Measurements from ENCODE around the gene PTPRT. TPM values are rescaled to one million over a fixed set of nuclear protein-coding genes. Genes with fewer than 3 reads are reported as not detected.

Gene PTPRT
- total and polyA plus RNA-seq, 10 of the 15 experiments (the other 5 are each of a cell fraction or from before 2014, with no cell fraction given): not detected

DNA sequence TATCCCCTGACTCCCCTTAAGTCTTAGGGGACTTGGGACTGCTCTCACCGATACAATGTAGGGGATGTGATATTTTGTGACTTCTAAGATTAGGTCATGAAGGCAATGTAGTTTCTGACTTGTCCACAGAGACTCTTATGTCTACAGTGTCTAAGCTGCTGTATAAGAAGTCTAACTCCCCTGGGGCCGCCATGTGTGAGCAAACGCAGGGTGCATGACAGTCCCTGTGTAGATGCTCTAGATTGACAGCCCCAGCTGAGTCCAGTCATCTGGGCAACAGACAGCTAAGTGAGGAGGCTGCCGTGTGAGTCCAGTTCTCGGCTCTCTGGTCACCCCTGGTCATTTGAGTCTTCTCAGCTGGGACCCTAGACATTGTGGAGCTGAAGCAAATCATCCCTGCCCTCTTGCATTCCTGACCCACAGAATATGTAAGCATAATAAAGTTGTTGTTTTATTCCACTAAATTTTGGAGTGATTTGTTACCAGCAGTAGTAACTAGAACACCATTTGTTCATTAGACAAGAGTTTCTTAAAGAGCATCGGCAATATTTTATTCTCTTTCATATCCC is 828.2 kb downstream of the PTPRT start:
- no peak overlapping the region for H3K9ac ChIP-seq (ENCODE audit: control insufficient read depth, insufficient read depth, low read length)
- no peaks in the 10 kb centered on the region for H3K9me3 ChIP-seq (replicated peaks; ENCODE audit: control insufficient read depth, insufficient read depth, low read length)
- DNase-seq (ENCODE audit: low read depth, low spot score): no peak
- RAD21 ChIA-PET (ENCODE audit: unreplicated experiment): no interaction called here
- TF ChIP-seq, protein P1, sequence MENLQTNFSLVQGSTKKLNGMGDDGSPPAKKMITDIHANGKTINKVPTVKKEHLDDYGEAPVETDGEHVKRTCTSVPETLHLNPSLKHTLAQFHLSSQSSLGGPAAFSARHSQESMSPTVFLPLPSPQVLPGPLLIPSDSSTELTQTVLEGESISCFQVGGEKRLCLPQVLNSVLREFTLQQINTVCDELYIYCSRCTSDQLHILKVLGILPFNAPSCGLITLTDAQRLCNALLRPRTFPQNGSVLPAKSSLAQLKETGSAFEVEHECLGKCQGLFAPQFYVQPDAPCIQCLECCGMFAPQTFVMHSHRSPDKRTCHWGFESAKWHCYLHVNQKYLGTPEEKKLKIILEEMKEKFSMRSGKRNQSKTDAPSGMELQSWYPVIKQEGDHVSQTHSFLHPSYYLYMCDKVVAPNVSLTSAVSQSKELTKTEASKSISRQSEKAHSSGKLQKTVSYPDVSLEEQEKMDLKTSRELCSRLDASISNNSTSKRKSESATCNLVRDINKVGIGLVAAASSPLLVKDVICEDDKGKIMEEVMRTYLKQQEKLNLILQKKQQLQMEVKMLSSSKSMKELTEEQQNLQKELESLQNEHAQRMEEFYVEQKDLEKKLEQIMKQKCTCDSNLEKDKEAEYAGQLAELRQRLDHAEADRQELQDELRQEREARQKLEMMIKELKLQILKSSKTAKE (IDR thresholded peaks at IDR 0.05; ENCODE audit: low read depth, poor library complexity, severe bottlenecking): no peak
- TF ChIP-seq KLF5 (IDR thresholded peaks at IDR 0.05; ENCODE audit: partially characterized antibody) (no peak), CHD1 (IDR thresholded peaks at IDR 0.05; ENCODE audit: low read depth, low read length) (no peak), HDAC2 (IDR thresholded peaks at IDR 0.05) (no peak), CBX5 (IDR thresholded peaks at IDR 0.05; ENCODE audit: low read depth) (no peak), EP300 (IDR thresholded peaks at IDR 0.05; ENCODE audit: borderline replicate concordance in 1 of 2, control insufficient read depth in 1 of 2, low read depth in 2 of 2, low read length in 2 of 2) (no peak), SMAD1 (IDR thresholded peaks at IDR 0.05; ENCODE audit: low read depth, partially characterized antibody) (no peak)
- TF ChIP-seq, protein P2, sequence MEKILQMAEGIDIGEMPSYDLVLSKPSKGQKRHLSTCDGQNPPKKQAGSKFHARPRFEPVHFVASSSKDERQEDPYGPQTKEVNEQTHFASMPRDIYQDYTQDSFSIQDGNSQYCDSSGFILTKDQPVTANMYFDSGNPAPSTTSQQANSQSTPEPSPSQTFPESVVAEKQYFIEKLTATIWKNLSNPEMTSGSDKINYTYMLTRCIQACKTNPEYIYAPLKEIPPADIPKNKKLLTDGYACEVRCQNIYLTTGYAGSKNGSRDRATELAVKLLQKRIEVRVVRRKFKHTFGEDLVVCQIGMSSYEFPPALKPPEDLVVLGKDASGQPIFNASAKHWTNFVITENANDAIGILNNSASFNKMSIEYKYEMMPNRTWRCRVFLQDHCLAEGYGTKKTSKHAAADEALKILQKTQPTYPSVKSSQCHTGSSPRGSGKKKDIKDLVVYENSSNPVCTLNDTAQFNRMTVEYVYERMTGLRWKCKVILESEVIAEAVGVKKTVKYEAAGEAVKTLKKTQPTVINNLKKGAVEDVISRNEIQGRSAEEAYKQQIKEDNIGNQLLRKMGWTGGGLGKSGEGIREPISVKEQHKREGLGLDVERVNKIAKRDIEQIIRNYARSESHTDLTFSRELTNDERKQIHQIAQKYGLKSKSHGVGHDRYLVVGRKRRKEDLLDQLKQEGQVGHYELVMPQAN (conservative IDR thresholded peaks at IDR 0.05): no peak
- no peaks in the 10 kb centered on the region for H3K4me1 ChIP-seq (ENCODE audit: control insufficient read depth, insufficient read depth, low read length)
- H3K27ac ChIP-seq (ENCODE audit: control insufficient read depth, insufficient read depth): no peak overlapping the region
- no peaks in the 10 kb centered on the region for H3K36me3 ChIP-seq (ENCODE audit: control insufficient read depth in 2 of 2, insufficient read depth in 2 of 2, low read length in 1 of 2)
- H3K79me2 ChIP-seq (ENCODE audit: control insufficient read depth, insufficient read depth, low read length): no peaks in the 10 kb centered on the region
- no peak overlapping the region for H2AFZ ChIP-seq (ENCODE audit: control insufficient read depth, low read depth, low read length)
- SMC1A ChIA-PET (ENCODE audit: uncharacterized antibody, unreplicated experiment): no interaction called here
- FAIRE-seq: no peak
- no peak overlapping the region for H3K4me3 ChIP-seq
- H4K20me1 ChIP-seq (ENCODE audit: control insufficient read depth, insufficient read depth): no peaks in the 10 kb centered on the region
- no peak overlapping the region for H3K4me2 ChIP-seq (ENCODE audit: control insufficient read depth, insufficient read depth)
- no peaks in the 10 kb centered on the region; a peak in 1 of 4 replicates for H3K27me3 ChIP-seq (replicated peaks in 1 of 2; ENCODE audit: control insufficient read depth in 2 of 2, insufficient read depth in 2 of 2, low read length in 1 of 2)
- CTCF ChIA-PET: no interaction called here
- no TSS peak for BruUV-seq (replicated peaks)
- ATAC-seq: no peak
- in situ Hi-C loops (cut with MboI): no loop called here
- POLR2A ChIA-PET: no interaction called here
- intact Hi-C loops (cut with micrococcal nuclease; ENCODE audit: unreplicated experiment): no loop called here
- WGBS (ENCODE audit: insufficient coverage, insufficient replicate concordance, low lambda C conversion rate, missing lambda C conversion rate): 12% methylated on average over 6 of the region's 6 CpGs
